Esophagus muscularis mucosa (tissue), 4 donors: ENCODE results near the gene DPF3. TPM values are rescaled to one million over a fixed set of nuclear protein-coding genes. Genes with fewer than 3 reads are reported as not detected.

ENCODE experiments used
- DNase-seq: peaks from one replicate; pipeline ENCODE4 v3.0.0-alpha.2; 2017; ENCODE audit errors: extremely low spot score
- H3K27ac ChIP-seq, 4 donors: fragments of 200-600 bp; sonication (generic); replicated peaks in 1 of 4; 1 replicate in 3 of 4; 2 replicates in 1 of 4; pipeline ENCODE4 v1.5.1; 2016 to 2019; ENCODE audit warnings: mild to moderate bottlenecking in 1 of 4
- H3K27me3 ChIP-seq, 4 donors: fragments of 200-600 bp; sonication (generic); one replicate each; pipeline versions ENCODE4 v1.5.1 to v1.6.0; 2016 to 2019
- H3K36me3 ChIP-seq, 4 donors: fragments of 200-600 bp; sonication (generic); one replicate each; pipeline ENCODE4 v1.5.1; 2016 to 2019
- H3K4me1 ChIP-seq, 4 donors: fragments of 200-600 bp; sonication (generic); one replicate each; pipeline ENCODE4 v1.5.1; 2016 to 2019
- H3K4me3 ChIP-seq, 4 donors: fragments of 200-600 bp; sonication (generic); 1 replicate in 2 of 4; 2 replicates in 2 of 4; pipeline ENCODE4 v1.5.1; 2016 to 2019; ENCODE audit warnings: mild to moderate bottlenecking in 4 of 4, moderate library complexity in 1 of 4
- H3K9me3 ChIP-seq, 4 donors: fragments of 200-600 bp; sonication (generic); 1 replicate in 3 of 4; 2 replicates in 1 of 4; pipeline ENCODE4 v1.5.1; 2016 to 2019
- CTCF ChIP-seq, 3 experiments: fragments of 200-600 bp in 2 of 3; fragments of 450-650 bp in 1 of 3; sonication (generic) in 2 of 3; IDR thresholded peaks; one replicate each; pipeline ENCODE4 v1.5.1; 2017 to 2019; ENCODE audit warnings: antibody characterized with exemption in 3 of 3, mild to moderate bottlenecking in 2 of 3, moderate library complexity in 1 of 3
- EP300 ChIP-seq: sonication (generic); formaldehyde crosslinking; IDR thresholded peaks from one replicate; pipeline ENCODE4 v1.6.1; 2017; ENCODE audit warnings: antibody characterized with exemption
- POLR2A ChIP-seq: fragments of 450-650 bp; IDR thresholded peaks from one replicate; pipeline ENCODE4 v1.6.1; 2017; ENCODE audit warnings: antibody characterized with exemption, moderate library complexity, mild to moderate bottlenecking, low read depth
- POLR2AphosphoS5 ChIP-seq, 2 donors: sonication (generic); formaldehyde crosslinking; IDR thresholded peaks; one replicate each; pipeline ENCODE4 v1.6.1; 2017; ENCODE audit warnings: antibody characterized with exemption in 2 of 2
- WGBS: methylation state at CpG from one replicate; pipeline ENCODE4 v1.1.5; 2018; 5-methylcytosine and 5-hydroxymethylcytosine counted together
- intact Hi-C: fragments of 100-400 bp; cut with DNase I; formaldehyde crosslinking; loops from one replicate; pipeline ENCODE4 v1.15.1; 2023
- total RNA-seq, 4 donors: library from RNA; depleted of rRNA; stranded (reverse); fragments of >200 nt; gene quantifications; one replicate each; pipeline versions ENCODE4 v1.1.0 to v1.2.1, GENCODE V29; 2016

The DPF3 gene
- total RNA-seq, 4 donors from 2014 or later, result 0.78 to 2.5 (median 1.7) TPM

- intact Hi-C loops, result no loop called here
- Histone ChIP-seq H3K4me3 (no peak overlapping the region), H3K27ac (no peak overlapping the region), H3K9me3 (no peaks in the 10 kb centered on the region), H3K4me1 (peaks cover 11 to 15% (median 13%) of the 10 kb centered on the region in 4 donors), H3K27me3 (no peaks in the 10 kb centered on the region), H3K36me3 (peaks cover 0 to 11% (median 1%) of the 10 kb centered on the region in 4 donors)
- no peak for DNase-seq
- TF ChIP-seq CTCF (IDR thresholded peaks at IDR 0.05) (no peak), POLR2AphosphoS5 (IDR thresholded peaks at IDR 0.05) (no peak), POLR2A (no peak), EP300 (no peak)
- 50% methylated on average over 6 of the region's 9 CpGs for WGBS
These were observed 167.5 kb downstream of the DPF3 start for GRCh38 chr14:72726444-72726843.

- WGBS, result 50% methylated on average over 6 of the region's 6 CpGs
- no peak for DNase-seq
- Histone ChIP-seq H3K4me1 (peaks cover 11 to 15% (median 13%) of the 10 kb centered on the region in 4 donors), H3K27ac (peak overlapping the region in 1 of 4 donors; percentile 1), H3K27me3 (no peaks in the 10 kb centered on the region), H3K36me3 (peaks cover 0 to 8% (median 0%) of the 10 kb centered on the region in 4 donors), H3K4me3 (no peak overlapping the region), H3K9me3 (no peaks in the 10 kb centered on the region)
- intact Hi-C loops, result no loop called here
- no peak for TF ChIP-seq POLR2A
- no peak for TF ChIP-seq CTCF (IDR thresholded peaks at IDR 0.05)
- no peak for TF ChIP-seq POLR2AphosphoS5 (IDR thresholded peaks at IDR 0.05)
- TF ChIP-seq EP300, result no peak
These were observed 169.9 kb downstream of the DPF3 start for GRCh38 chr14:72723858-72724530.

GRCh38 chr14:72722201-72722785 lies 171.6 kb downstream of the DPF3 start:
- no peak for TF ChIP-seq EP300
- no peak for TF ChIP-seq POLR2AphosphoS5 (IDR thresholded peaks at IDR 0.05)
- no peak for TF ChIP-seq CTCF (IDR thresholded peaks at IDR 0.05)
- TF ChIP-seq POLR2A, result no peak

GRCh38 chr14:72721083-72721482 lies 172.8 kb downstream of the DPF3 start:
- no peak overlapping the region for H3K4me3 ChIP-seq
- no peak for TF ChIP-seq EP300
- no peak for TF ChIP-seq POLR2AphosphoS5 (IDR thresholded peaks at IDR 0.05)
- no peak for TF ChIP-seq CTCF (IDR thresholded peaks at IDR 0.05)
- TF ChIP-seq POLR2A, result no peak
- intact Hi-C loops, result no loop called here

More at GRCh38 chr14:72722201-72722785, 171.6 kb downstream of the DPF3 start:
- no peak overlapping the region for H3K27ac ChIP-seq
- no peak for DNase-seq
- intact Hi-C loops, result no loop called here
- peaks cover 11 to 15% (median 13%) of the 10 kb centered on the region in 4 donors for H3K4me1 ChIP-seq
- H3K9me3 ChIP-seq, result no peaks in the 10 kb centered on the region
- WGBS, result 81% methylated on average over 6 of the region's 11 CpGs
- H3K4me3 ChIP-seq, result no peak overlapping the region
- H3K36me3 ChIP-seq, result no peaks in the 10 kb centered on the region
- no peaks in the 10 kb centered on the region for H3K27me3 ChIP-seq

More at GRCh38 chr14:72721083-72721482, 172.8 kb downstream of the DPF3 start:
- Histone ChIP-seq H3K4me1 (peaks cover 14 to 20% (median 16%) of the 10 kb centered on the region in 4 donors), H3K36me3 (no peaks in the 10 kb centered on the region), H3K9me3 (no peaks in the 10 kb centered on the region), H3K27me3 (no peaks in the 10 kb centered on the region), H3K27ac (no peak overlapping the region)
- no peak for DNase-seq
